T-helper 2 cell treated with Interferon-gamma antibody and Interleukin-4, amounts not matched to agents 100 ng/mL and 5 ng/mL, for 36 hours (primary cell): ENCODE data around the gene IFT81. TPM values are rescaled to one million over a fixed set of nuclear protein-coding genes. Genes with fewer than 3 reads are reported as not detected.
"Not testable (repeated sequence)": the region's sequence is repeated elsewhere in the genome, so short reads cannot be mapped to it uniquely, and the experiment has no call there.

Source experiments
- intact Hi-C: fragments of 100-400 bp; cut with micrococcal nuclease; formaldehyde crosslinking; loops from one replicate; pipeline ENCODE4 v1.15.1; 2023
- total RNA-seq: library from RNA; stranded (reverse); gene quantifications from 2 replicates; pipeline ENCODE4 v1.2.3, GENCODE V29; 2022

Gene IFT81
- total RNA-seq, 1 donor from 2014 or later: 1.2 TPM

DNA sequence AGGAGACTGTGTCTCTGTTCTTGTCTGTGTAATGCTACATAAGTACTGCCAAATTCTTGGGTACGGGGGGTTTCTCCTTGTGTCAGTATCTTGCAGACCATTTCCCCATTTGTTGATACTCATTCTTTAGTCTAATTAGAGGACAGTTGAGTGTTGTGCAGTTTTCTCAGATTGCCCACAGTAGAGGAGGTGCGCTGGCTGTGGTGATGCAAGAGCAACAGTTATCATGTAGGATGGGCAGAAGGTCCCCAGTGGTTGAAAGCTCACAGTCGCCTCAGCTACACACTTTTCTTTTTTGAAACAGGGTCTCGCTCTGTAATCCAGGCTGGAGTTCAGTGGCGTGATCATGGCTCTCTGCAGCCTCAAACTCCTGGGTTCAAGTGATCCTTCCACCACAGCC, 119.1 kb downstream of the IFT81 start:
- intact Hi-C loops: no loop called here

- intact Hi-C loops: no loop called here
Measured at GRCh38 chr12:110244372-110244771, 120.2 kb downstream of the IFT81 start.

- intact Hi-C loops: loop anchor here (1.0 kb wide), 1 partner anchor 145 kb away; no protein-coding TSS in a partner anchor
Measured at GRCh38 chr12:110244829-110245228, 120.7 kb downstream of the IFT81 start.

GRCh38 chr12:110245369-110245772, 121.2 kb downstream of the IFT81 start:
- intact Hi-C loops: loop anchor here (1.0 kb wide), 1 partner anchor 145 kb away; no protein-coding TSS in a partner anchor

DNA sequence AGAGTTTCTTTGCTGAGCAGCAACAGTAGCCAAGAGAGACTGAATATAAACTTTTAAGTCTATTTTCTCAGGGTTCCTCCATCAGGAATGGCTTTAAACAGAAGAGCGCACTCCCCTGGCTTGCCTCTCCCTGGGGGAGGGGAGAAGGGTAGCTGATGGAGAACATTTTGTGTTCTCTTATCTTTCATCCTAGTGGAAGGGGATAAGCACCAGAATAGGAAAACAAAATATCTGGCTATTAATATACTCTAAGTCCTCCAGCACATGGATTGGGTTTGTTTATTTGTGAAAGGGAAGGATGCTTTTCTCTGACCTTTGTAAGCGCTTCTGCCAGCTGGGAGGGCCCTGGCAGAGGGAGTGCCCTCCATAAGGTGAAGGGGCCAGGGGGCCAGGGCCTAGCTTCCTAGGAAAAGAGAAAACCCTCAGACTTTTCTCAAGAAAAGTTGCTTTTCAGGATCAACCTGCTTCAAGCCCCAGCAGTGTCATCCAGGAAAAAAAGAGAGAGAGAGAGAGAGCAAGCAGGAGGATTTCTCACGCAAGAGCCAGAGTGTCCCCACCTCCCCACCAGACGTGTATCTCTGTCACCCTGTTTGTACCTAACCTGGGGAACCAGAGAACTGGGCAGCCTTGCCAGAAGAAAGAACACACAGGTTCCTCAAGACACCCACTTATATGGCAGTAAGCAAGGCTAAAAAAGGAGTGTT, 122.6 kb downstream of the IFT81 start:
- intact Hi-C loops: no loop called here

DNA sequence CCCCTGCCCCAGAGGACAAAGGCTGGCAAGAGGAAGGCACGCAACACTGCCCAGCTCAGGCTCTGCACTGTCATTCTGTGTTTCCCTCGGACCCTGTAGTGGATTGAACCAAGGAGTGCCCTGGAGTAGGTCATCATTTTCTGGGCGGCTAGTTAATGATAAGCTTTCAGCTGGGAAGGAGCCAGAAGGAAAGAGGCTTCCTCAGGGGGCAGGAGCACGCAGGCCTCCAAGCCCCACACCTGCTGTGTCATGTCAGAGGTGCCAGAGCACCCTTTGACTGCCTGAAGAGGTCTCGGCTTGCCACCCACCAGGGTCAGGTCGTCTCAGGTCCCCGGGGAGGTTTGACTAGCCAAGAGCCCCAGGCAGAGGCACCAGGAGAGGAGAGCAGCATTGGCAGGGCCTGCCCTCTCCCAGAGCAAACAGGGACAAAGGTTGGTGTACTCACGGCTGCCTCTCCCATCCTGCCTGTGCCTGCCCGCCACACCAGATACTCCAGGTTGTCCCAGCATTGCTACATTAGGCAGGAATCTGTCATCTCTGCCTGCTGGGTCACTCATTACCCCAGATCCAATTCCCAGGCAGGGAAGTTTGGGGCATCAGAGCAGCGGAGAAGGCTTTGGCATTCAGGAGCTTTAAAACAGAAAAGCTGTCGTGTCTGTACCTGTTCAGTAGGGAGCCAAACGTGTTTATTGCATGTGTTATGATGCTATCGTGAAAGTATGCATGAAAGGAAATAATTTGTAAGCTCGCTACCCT, 123.4 kb downstream of the IFT81 start:
- intact Hi-C loops: no loop called here

DNA sequence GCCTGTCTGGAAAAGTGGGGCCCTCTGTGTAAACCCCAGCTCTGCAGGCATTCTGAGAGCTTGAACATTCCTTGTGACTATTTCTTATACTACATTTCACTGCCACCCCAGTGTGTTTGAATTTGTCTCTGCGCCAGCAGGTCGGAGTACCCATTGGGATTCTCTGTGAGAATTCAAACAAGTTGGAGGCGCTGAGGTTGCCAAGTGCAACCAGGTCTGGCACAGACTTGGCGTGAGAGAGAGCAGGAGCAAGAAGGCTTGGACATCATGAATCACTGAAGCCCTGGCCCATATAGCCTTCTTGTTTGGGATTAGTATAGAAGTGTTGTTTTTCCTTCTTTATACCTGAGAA, 123.9 kb downstream of the IFT81 start:
- intact Hi-C loops: no loop called here

GRCh38 chr12:110249105-110249504, 124.9 kb downstream of the IFT81 start:
- intact Hi-C loops: no loop called here

GRCh38 chr12:110249716-110250225, 125.6 kb downstream of the IFT81 start:
- intact Hi-C loops: no loop called here

GRCh38 chr12:110251381-110251780, 127.2 kb downstream of the IFT81 start:
- intact Hi-C loops: no loop called here

DNA sequence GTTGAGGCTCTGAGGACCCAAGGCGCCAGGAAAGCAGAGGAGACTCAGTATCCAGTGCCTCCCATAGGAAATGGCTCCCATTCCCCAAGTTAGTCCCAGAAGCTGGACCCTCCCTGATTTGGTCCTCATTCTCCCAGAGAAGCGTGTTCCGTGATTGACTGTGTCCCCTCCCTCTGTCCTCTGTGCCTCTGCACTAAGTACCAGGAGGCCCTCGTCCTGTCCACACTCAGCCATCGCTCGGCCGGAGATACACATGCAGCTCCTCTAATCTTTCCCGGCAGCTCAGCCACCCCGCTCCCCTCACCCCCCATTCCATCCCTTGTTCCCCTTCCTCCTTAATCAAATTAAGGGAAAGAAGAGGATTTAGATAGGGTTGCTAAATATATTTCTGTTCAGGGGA, 128.6 kb downstream of the IFT81 start:
- intact Hi-C loops: no loop called here

GRCh38 chr12:110253176-110253575, 129.0 kb downstream of the IFT81 start:
- intact Hi-C loops: no loop called here

DNA sequence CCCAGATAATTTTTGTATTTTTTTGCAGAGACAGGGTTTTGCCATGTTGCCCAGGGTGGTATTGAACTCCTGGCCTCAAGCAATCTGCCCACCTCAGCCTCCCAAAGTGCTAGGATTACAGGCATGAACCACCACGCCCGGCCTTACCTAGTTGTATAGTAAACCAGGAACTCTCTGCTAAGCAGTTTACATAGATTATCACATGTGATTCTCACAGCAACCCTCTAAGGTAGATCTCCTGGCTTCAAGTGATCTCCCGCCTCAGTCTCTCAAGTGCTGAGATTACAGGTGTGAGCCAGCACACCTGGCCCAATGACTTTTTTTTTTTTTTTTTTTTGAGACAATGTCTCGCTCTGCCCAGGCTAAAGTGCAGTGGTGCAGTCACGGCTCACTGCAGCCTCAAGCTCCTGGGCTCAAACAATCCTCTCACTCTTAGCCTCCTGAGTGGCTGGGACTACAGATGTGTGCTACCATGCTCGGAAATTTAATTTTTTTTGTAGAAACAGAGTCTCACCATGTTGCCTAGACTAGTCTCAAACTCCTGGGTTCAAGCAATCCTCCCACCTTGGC, 130.9 kb downstream of the IFT81 start:
- intact Hi-C loops: no loop called here

DNA sequence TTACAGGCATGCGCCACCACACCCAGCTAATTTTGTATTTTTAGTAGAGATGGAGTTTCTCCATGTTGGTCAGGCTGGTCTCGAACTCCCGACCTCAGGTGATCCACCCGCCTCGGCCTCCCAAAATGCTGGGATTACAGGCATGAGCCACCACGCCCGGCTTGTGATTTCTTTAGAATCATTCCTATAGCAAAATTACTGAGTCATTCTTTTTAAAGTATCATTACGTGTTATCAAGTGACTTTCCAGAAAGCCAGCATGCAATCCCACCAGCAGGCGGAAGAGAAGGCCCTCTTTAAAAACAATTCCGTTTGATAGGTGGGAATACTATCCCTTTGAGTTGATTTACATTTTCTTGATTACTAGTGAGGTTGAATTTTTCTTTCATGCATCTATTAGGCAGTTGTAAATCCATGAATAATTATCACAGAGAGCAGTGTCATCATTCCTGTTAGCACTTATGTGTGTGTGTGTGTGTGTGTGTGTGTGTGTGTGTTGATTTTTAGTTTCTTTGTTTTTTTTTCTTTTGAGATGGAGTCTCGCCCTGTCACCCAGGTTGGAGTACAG, 131.8 kb downstream of the IFT81 start:
- intact Hi-C loops: not testable (repeated sequence)

DNA sequence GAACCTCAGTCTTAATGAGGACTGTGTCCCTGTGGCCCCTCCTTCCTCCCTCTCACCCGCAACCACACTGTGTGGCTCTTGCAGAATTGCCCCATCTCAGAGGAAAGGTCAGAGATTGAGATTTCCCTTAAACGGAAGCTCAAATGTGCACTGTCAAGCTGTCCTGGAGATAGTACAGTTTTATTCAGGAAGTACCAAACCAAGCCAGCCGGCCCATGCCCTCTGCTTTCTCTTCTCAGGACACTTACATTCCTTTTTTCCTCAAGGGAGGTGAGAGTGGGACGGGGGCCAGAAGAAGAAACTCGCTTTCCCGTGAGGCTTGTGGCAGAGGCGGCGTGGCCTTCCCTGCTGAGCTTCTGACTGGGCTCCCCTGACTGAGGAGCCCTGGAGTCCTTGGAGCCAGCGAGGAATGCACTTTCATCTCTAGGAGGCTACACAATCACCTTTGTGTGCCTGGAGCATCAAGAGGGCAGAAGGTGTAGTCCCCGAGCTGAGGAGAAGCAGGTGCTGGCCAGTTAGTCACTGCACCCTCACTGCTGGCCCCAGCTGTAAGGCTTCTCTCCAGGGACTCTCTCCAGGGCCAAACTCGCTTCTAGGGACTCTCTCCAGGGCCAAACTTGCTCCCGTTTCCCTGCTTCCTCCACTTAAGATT, 132.7 kb downstream of the IFT81 start:
- intact Hi-C loops: no loop called here

DNA sequence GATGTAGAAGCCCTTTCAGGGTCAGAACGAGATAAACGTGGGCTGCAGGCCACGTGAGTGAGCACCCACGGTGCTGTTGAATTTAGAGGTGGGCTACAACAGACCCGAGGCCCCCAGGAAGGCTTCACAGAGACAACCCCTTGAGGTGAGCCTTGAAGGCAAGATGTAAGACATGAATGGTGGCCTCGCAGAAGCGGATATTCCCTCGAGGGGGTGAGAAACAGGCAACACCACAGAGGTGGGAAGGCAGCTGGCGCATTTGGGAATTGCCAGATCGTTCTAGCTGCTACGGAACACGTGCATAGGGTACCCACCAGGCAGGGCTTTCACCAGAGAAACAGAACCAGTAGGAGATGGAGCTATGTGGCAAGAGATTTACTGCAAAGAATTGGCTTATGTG, 134.3 kb downstream of the IFT81 start:
- intact Hi-C loops: no loop called here

GRCh38 chr12:110262442-110263388, 138.6 kb downstream of the IFT81 start:
- intact Hi-C loops: no loop called here

DNA sequence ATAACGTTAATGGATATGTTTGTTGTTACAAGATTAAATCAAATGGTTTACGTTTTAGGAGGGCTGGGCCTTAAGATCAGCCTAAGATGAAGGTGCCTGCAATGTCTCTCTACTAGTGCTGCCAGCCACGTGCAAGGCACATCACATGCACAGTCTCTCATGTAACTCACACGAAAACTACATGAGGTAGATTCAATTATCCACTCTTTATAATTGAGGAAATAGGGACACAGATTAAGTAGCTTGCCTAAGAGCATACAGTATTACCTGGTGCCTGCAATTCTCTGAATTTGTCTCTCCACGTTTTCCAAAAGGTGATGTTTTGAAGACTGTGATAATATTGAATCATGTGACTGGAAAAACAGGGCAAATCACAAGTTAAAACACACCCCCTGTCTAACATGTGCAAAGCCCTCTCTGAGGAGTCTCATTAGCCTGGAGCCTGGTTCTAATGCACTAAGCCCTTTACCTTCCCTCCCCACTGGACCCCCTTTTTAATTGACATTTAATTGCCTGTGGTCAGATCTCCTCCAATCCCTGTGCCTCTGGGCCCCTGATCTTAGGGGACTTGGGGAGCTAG, 142.3 kb downstream of the IFT81 start:
- intact Hi-C loops: no loop called here

- intact Hi-C loops: no loop called here
Measured at GRCh38 chr12:110266980-110267620, 142.9 kb downstream of the IFT81 start.
